ENCODE data around the gene WFS1.

DNA sequence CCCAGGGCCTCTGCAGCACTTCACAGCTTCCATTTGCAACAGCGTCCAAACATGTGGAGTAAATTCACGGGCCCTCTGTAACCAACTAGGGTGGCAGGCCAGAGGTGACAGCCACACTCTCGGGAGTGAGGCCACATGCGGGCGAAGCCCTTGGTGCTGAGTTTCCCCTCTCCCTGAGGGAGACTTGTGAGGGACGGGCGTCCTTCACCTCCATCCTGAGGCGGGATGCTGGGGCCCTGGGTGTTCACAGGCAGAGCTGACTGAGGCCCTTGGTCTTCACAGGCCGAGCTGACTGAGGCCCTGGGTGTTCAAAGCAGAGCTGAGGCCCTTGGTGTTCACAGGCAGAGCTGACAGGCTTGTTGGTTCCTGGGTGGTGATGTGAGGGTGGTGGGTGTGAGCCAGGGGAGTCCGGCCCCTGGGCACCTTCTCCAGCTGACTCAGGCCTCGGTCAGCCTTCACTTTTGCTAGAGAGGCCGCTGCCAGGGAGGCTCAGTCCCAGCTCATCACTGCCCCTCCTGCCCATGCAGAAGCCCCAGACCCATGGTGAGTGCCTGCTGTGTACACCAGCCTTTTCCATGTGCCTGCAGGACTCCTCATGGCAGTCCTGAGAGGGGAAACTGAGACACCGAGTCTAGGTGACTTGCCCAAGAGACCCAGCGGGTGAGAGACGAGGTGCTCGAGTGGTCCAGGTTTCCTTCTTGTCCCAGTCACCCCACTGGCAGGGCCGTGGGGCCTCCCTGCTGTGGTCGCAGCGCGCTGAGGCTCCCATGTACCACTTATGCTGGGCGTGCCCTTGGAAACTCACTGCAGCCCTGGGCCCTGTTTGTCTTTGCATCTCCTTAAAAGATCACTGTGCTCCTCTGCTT lies 8.5 kb downstream of the WFS1 start:
- TF ChIP-seq, protein P1, sequence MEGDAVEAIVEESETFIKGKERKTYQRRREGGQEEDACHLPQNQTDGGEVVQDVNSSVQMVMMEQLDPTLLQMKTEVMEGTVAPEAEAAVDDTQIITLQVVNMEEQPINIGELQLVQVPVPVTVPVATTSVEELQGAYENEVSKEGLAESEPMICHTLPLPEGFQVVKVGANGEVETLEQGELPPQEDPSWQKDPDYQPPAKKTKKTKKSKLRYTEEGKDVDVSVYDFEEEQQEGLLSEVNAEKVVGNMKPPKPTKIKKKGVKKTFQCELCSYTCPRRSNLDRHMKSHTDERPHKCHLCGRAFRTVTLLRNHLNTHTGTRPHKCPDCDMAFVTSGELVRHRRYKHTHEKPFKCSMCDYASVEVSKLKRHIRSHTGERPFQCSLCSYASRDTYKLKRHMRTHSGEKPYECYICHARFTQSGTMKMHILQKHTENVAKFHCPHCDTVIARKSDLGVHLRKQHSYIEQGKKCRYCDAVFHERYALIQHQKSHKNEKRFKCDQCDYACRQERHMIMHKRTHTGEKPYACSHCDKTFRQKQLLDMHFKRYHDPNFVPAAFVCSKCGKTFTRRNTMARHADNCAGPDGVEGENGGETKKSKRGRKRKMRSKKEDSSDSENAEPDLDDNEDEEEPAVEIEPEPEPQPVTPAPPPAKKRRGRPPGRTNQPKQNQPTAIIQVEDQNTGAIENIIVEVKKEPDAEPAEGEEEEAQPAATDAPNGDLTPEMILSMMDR (conservative IDR thresholded peaks at IDR 0.05 in 1 of 2, IDR thresholded peaks at IDR 0.05 in 1 of 2; ENCODE audit: low read depth in 1 of 2, low read length in 2 of 2): no peak
- TF ChIP-seq EZH2 (IDR thresholded peaks at IDR 0.05; ENCODE audit: low read length, missing control alignments): no peak

Measured in fibroblast of lung (primary cell).